Measurements from ENCODE around the gene CADM2.

DNA sequence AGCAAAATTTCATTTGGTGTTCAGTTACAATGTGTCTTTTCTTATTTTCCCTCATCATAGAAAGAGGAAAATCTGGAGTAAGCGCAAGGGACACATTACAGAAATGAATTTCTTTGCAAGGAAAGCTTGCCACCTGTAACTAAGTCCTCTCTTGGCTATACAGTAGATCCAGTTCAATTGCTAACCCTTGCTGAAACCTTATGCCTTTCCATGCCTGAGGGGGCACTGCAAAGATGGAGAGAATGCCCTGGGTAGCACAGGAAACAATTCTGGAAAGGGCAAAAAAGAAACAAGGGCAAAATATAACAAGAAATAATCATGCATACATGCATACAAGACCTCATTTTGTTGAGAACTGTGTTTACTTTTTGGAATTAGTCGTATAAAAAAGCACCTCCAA lies 4.3 kb downstream of the CADM2 start:
- TF ChIP-seq, protein P1, sequence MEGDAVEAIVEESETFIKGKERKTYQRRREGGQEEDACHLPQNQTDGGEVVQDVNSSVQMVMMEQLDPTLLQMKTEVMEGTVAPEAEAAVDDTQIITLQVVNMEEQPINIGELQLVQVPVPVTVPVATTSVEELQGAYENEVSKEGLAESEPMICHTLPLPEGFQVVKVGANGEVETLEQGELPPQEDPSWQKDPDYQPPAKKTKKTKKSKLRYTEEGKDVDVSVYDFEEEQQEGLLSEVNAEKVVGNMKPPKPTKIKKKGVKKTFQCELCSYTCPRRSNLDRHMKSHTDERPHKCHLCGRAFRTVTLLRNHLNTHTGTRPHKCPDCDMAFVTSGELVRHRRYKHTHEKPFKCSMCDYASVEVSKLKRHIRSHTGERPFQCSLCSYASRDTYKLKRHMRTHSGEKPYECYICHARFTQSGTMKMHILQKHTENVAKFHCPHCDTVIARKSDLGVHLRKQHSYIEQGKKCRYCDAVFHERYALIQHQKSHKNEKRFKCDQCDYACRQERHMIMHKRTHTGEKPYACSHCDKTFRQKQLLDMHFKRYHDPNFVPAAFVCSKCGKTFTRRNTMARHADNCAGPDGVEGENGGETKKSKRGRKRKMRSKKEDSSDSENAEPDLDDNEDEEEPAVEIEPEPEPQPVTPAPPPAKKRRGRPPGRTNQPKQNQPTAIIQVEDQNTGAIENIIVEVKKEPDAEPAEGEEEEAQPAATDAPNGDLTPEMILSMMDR (IDR thresholded peaks at IDR 0.05), result no peak
- no peak for TF ChIP-seq POLR2A (IDR thresholded peaks at IDR 0.05)
